Osteoblast (primary cell): ENCODE data around the gene CTNNAL1. TPM values are rescaled to one million over a fixed set of nuclear protein-coding genes. Genes with fewer than 3 reads are reported as not detected.

Experiments used
- DNase-seq: peaks from one replicate; pipeline ENCODE4 v3.0.0; 2011; ENCODE audit warnings: low spot score, mixed read lengths; ENCODE audit not compliant: insufficient read length; ENCODE audit errors: missing footprints
- H2AFZ ChIP-seq: 2 replicates; pipeline ENCODE4 v1.6.0; 2011; ENCODE audit warnings: mild to moderate bottlenecking, low read length
- H3K27ac ChIP-seq: 2 replicates; pipeline ENCODE4 v1.5.1; 2011; ENCODE audit warnings: mild to moderate bottlenecking, low read depth, low read length, moderate library complexity
- H3K27me3 ChIP-seq: 2 replicates; pipeline ENCODE4 v1.6.0; 2012; ENCODE audit warnings: mild to moderate bottlenecking, control low read depth, inconsistent platforms, low read length, moderate library complexity; ENCODE audit not compliant: insufficient read depth
- H3K36me3 ChIP-seq: 2 replicates; pipeline ENCODE4 v1.5.1; 2011; ENCODE audit warnings: mild to moderate bottlenecking, low read length, control low read depth, moderate library complexity; ENCODE audit not compliant: insufficient read depth
- H3K4me1 ChIP-seq: 2 replicates; pipeline ENCODE4 v1.5.1; 2011; ENCODE audit warnings: mild to moderate bottlenecking, low read length, control low read depth, moderate library complexity; ENCODE audit not compliant: insufficient read depth
- H3K4me2 ChIP-seq: 2 replicates; pipeline ENCODE4 v1.6.0; 2011; ENCODE audit warnings: mild to moderate bottlenecking, low read length; ENCODE audit not compliant: insufficient read depth
- H3K4me3 ChIP-seq: fragments of 200-600 bp; sonication (generic); 3 replicates; pipeline ENCODE4 v1.5.1; 2012; ENCODE audit warnings: mild to moderate bottlenecking, low read length, inconsistent platforms; ENCODE audit not compliant: insufficient read depth
- H3K79me2 ChIP-seq: 2 replicates; pipeline ENCODE4 v1.6.0; 2012; ENCODE audit warnings: mild to moderate bottlenecking, low read length, control low read depth, inconsistent platforms; ENCODE audit not compliant: insufficient read depth
- H3K9me3 ChIP-seq: 2 replicates; pipeline ENCODE4 v1.5.1; 2011; ENCODE audit warnings: low read depth, low read length, control low read depth
- H4K20me1 ChIP-seq: 2 replicates; pipeline ENCODE4 v1.6.0; 2012; ENCODE audit warnings: mild to moderate bottlenecking, low read length, control low read depth; ENCODE audit not compliant: insufficient read depth
- total RNA-seq: library from RNA; depleted of rRNA; stranded (reverse); fragments of >200 nt; gene quantifications from 2 replicates; pipeline ENCODE4 v1.2.3, GENCODE V29; 2012
- TF ChIP-seq, protein P1 (sequence below): IDR thresholded peaks from 2 replicates; pipeline ENCODE4 v1.5.1; 2011; ENCODE audit warnings: mild to moderate bottlenecking, low read depth, low read length, moderate library complexity; ENCODE audit errors: extremely low read depth

The CTNNAL1 gene
- total RNA-seq, 1 donor = 118 TPM

DNA sequence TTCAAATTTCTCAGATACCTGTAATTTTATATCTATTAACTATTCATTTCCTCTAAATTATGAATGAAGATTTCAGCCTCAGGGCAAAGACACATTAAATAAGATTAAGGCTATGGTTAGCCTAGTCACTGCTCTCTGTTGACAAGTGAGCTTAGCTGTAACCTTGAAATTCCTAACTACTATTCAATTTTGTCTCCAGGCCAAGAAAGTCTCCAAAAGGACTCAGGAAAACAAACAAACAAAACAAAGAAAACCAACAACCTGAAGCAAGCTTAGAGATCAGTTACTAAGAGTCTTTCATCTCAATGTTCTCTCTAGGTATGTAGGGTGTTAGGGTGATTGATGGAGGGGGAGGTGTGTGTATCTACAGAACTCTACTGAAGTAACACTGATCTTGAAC is 9.6 kb upstream of the CTNNAL1 start:
- Histone ChIP-seq H2AFZ (no peak overlapping the region), H3K4me1 (no peaks in the 10 kb centered on the region), H3K9me3 (no peaks in the 10 kb centered on the region), H3K4me2 (no peak overlapping the region), H3K36me3 (peaks cover 6% of the 10 kb centered on the region), H3K27ac (no peak overlapping the region), H4K20me1 (no peaks in the 10 kb centered on the region), H3K27me3 (no peaks in the 10 kb centered on the region), H3K4me3 (no peak overlapping the region), H3K79me2 (peaks cover 2% of the 10 kb centered on the region)
- DNase-seq = no peak
- TF ChIP-seq, protein P1, sequence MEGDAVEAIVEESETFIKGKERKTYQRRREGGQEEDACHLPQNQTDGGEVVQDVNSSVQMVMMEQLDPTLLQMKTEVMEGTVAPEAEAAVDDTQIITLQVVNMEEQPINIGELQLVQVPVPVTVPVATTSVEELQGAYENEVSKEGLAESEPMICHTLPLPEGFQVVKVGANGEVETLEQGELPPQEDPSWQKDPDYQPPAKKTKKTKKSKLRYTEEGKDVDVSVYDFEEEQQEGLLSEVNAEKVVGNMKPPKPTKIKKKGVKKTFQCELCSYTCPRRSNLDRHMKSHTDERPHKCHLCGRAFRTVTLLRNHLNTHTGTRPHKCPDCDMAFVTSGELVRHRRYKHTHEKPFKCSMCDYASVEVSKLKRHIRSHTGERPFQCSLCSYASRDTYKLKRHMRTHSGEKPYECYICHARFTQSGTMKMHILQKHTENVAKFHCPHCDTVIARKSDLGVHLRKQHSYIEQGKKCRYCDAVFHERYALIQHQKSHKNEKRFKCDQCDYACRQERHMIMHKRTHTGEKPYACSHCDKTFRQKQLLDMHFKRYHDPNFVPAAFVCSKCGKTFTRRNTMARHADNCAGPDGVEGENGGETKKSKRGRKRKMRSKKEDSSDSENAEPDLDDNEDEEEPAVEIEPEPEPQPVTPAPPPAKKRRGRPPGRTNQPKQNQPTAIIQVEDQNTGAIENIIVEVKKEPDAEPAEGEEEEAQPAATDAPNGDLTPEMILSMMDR = no peak

DNA sequence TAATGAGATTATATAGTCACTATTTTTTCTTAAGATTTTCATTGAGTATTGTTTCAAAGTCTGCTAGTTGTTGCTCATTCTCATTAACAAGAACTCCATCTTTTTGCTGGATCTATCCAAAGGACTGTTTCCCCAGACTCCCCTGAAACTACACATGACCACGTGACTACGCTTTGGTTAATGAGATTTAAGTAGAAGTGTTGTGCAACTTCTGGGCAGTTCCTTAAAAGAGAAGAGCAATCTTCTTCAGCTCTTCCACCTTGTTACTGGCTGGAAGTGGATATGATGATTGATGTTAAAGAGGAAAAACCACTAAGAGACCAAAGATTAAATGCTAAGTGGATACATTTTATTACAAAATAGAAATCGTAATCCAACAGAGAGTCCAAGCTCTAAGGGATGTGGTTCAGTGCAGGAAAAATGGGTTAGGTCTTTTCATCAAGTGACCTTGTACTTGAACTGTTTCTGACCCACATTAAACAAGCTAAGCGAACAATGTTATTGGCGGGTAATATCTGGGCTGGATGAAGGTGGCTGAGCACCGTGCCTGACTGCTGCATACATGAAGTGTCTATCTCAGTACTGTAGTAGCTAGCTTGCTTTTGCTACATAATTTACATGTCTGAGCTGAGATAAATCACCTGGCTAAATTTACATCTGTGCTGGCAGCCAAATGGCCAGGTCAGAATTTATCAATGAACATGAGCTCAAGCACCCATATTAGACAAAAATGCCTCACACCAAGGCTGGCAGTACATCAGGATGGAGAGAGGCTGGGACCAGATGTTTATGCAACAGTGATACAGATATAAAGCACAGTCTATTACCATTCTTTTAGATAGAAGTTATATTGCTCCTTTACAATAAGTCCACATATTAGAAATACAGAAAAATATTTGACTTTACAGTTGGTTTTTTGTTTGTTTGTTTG is 7.5 kb upstream of the CTNNAL1 start:
- H3K4me3 ChIP-seq = no peak overlapping the region
- peaks cover 6% of the 10 kb centered on the region for H3K36me3 ChIP-seq
- no peaks in the 10 kb centered on the region for H3K9me3 ChIP-seq
- no peaks in the 10 kb centered on the region for H3K79me2 ChIP-seq
- TF ChIP-seq, protein P1 = no peak
- no peak overlapping the region for H3K27ac ChIP-seq
- no peak overlapping the region for H2AFZ ChIP-seq
- no peak for DNase-seq
- H3K27me3 ChIP-seq = no peaks in the 10 kb centered on the region
- no peaks in the 10 kb centered on the region for H4K20me1 ChIP-seq
- H3K4me1 ChIP-seq = no peaks in the 10 kb centered on the region
- no peak overlapping the region for H3K4me2 ChIP-seq

DNA sequence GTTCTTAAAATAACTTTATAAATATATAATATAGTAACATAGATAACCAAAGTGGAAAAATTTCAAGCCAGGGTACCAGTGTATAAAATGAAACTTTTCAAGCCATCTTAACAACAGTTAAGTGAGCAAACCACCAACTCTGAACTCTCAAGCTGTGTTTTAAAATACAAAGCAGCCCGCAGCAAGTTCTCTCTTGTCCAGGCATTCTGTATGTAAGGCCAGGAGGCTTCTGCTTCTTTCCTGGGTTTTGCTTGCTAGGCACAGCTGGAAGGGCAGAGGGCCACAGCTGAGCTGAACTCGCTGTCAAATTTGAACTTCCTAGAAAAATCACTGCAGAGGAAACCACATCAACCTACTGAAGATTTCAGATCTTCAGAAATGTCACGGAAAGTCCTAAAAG is 6.8 kb upstream of the CTNNAL1 start:
- TF ChIP-seq, protein P1 = no peak
- no peak overlapping the region for H3K27ac ChIP-seq

DNA sequence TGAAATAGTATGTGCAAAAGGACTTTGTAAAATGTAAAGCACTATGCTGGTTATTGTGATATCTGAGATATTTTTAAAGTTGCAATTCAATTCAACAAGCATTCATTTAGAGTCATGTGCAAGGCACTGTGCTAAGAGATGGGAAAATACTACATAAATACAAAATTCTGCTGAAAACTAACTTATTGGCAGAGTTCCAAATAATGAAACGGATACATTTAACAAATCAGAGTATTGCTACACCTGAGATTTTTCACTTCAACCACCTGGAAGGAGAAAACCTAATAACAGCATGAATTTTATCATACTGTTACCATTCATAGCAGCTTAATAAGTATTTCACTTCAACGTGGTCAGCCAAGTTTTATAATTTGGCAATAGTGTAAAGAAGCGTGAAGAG is 6.1 kb upstream of the CTNNAL1 start:
- Histone ChIP-seq H2AFZ (no peak overlapping the region), H3K27me3 (no peaks in the 10 kb centered on the region), H3K4me3 (no peak overlapping the region), H3K4me2 (no peak overlapping the region), H3K79me2 (no peaks in the 10 kb centered on the region), H4K20me1 (no peaks in the 10 kb centered on the region), H3K9me3 (no peaks in the 10 kb centered on the region), H3K27ac (no peak overlapping the region), H3K4me1 (peaks cover 6% of the 10 kb centered on the region), H3K36me3 (peaks cover 6% of the 10 kb centered on the region)
- no peak for DNase-seq
- TF ChIP-seq, protein P1 = no peak

More for the DNA sequence above, 6.8 kb upstream of the CTNNAL1 start:
- Histone ChIP-seq H3K4me1 (no peaks in the 10 kb centered on the region), H3K4me3 (no peak overlapping the region), H3K36me3 (peaks cover 6% of the 10 kb centered on the region), H2AFZ (no peak overlapping the region), H3K79me2 (no peaks in the 10 kb centered on the region), H4K20me1 (no peaks in the 10 kb centered on the region), H3K4me2 (no peak overlapping the region), H3K27me3 (no peaks in the 10 kb centered on the region), H3K9me3 (no peaks in the 10 kb centered on the region)
- DNase-seq = no peak
